Right hindlimb (tissue), 1 donor: ENCODE measurements around the gene SIX5.

Source experiments
- DNase-seq: peaks from one replicate; pipeline ENCODE4 v3.0.0-alpha.2; 2018

Gene SIX5

GRCh38 chr19:45772912-45773311 lies 3.9 kb upstream of the SIX5 start:
- peak; percentile 21 for DNase-seq

GRCh38 chr19:45772130-45772840 lies 3.2 kb upstream of the SIX5 start:
- peak; percentile 30 for DNase-seq

GRCh38 chr19:45771311-45771933 lies 2.4 kb upstream of the SIX5 start:
- DNase-seq: peak; percentile 48

- DNase-seq: peak; percentile 98
Observed at GRCh38 chr19:45770192-45771101, 1.4 kb upstream of the SIX5 start.

- no peak for DNase-seq
Observed at GRCh38 chr19:45769821-45770191, 754 bp upstream of the SIX5 start.

- peak; percentile 82 for DNase-seq
Observed at GRCh38 chr19:45768655-45768983, 433 bp downstream of the SIX5 start.

- DNase-seq: peak; percentile 84
Observed at GRCh38 chr19:45767881-45768654, 984 bp downstream of the SIX5 start.

GRCh38 chr19:45767410-45767880 lies 1.6 kb downstream of the SIX5 start:
- peak; percentile 91 for DNase-seq

GRCh38 chr19:45766869-45767346 lies 2.1 kb downstream of the SIX5 start:
- DNase-seq: peak; percentile 75

- DNase-seq: peak; percentile 44
Observed at GRCh38 chr19:45766296-45766868, 2.7 kb downstream of the SIX5 start.

- DNase-seq: peak; percentile 46
Observed at GRCh38 chr19:45765702-45766295, 3.3 kb downstream of the SIX5 start.

GRCh38 chr19:45764945-45765701 lies 3.9 kb downstream of the SIX5 start:
- peak; percentile 52 for DNase-seq

- peak; percentile 32 for DNase-seq
Observed at GRCh38 chr19:45764475-45764874, 4.6 kb downstream of the SIX5 start.

- DNase-seq: peak; percentile 33
Observed at GRCh38 chr19:45763691-45764294, 5.3 kb downstream of the SIX5 start.

GRCh38 chr19:45762870-45763631 lies 6.0 kb downstream of the SIX5 start:
- DNase-seq: peak; percentile 22

- no peak for DNase-seq
Observed at GRCh38 chr19:45761714-45762113, 7.3 kb downstream of the SIX5 start.

GRCh38 chr19:45758921-45759320 lies 10.1 kb downstream of the SIX5 start:
- no peak for DNase-seq

GRCh38 chr19:45757695-45758094 lies 11.4 kb downstream of the SIX5 start:
- DNase-seq: no peak

GRCh38 chr19:45754323-45754722 lies 14.7 kb downstream of the SIX5 start:
- DNase-seq: no peak

GRCh38 chr19:45753548-45753947 lies 15.5 kb downstream of the SIX5 start:
- DNase-seq: no peak
